Retinal pigment epithelial cell (primary cell): ENCODE measurements around the gene C22orf39.

Source experiments
- DNase-seq: peaks from one replicate; pipeline ENCODE4 v3.0.0-alpha.2; 2010; ENCODE audit warnings: low read depth
- H3K4me3 ChIP-seq: 2 replicates; pipeline ENCODE4 v1.5.1; 2011; ENCODE audit warnings: mild to moderate bottlenecking, low read length, control low read depth, moderate library complexity
- TF ChIP-seq, protein P1 (sequence below): conservative IDR thresholded peaks from 2 replicates; pipeline ENCODE4 v1.5.1; 2011; ENCODE audit warnings: low read depth, low read length, control low read depth, inconsistent platforms

Gene C22orf39

DNA sequence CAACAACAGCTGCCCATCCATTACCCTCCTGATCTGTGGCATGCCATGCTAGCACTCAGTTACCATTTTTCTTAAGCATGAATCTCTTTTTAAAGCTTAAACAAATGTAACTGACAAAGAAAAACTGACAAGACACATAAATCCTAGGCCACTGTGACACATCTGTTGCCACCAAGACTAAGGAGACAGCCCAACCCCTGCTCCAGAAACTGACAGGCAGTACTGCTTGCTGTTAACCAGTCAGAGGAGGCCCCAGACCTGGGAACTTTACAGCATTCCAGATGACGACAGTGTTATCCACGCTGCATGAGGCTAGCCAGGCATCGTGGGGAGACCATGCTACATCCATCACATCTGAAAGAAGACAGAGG is 49.8 kb downstream of the C22orf39 start:
- DNase-seq: no peak
- no peak overlapping the region for H3K4me3 ChIP-seq
- TF ChIP-seq, protein P1, sequence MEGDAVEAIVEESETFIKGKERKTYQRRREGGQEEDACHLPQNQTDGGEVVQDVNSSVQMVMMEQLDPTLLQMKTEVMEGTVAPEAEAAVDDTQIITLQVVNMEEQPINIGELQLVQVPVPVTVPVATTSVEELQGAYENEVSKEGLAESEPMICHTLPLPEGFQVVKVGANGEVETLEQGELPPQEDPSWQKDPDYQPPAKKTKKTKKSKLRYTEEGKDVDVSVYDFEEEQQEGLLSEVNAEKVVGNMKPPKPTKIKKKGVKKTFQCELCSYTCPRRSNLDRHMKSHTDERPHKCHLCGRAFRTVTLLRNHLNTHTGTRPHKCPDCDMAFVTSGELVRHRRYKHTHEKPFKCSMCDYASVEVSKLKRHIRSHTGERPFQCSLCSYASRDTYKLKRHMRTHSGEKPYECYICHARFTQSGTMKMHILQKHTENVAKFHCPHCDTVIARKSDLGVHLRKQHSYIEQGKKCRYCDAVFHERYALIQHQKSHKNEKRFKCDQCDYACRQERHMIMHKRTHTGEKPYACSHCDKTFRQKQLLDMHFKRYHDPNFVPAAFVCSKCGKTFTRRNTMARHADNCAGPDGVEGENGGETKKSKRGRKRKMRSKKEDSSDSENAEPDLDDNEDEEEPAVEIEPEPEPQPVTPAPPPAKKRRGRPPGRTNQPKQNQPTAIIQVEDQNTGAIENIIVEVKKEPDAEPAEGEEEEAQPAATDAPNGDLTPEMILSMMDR: no peak

DNA sequence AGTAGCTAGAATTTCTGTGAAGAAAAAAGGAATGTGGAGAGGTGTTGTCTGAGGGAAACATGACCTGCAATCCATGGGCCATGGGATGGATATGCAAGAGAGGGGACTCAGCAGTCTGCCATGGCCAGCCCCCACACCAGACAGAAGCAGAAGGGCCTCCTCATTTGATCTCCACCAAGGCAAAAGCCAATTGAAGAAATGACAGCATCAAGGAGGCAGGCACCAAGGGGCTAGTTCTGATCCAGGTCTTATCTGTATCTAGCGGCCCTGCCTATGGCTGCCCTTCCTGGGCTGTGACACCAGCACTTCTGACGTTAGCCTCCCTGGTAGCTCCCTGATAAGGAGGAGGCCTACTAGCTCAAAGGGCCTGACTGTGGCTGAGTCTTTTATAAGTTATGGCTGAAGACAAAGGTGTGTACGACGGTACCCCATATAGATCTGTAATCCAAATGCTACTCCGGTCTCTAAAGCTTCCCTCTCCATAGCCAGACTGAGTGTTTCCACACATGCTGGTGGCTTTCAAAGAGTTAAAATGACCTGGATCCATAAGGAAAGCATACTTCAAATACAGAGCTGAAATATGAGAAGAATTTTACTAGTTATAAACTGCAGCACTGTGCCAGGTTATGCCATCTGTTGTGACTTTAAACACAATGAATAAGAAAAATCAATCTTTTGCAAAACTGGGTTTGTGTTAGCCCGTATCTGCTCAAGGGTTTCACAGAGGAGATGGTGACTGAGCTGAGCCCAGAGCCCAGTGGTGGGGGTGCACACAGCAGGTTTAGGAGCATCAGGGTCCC is 50.4 kb downstream of the C22orf39 start:
- no peak overlapping the region for H3K4me3 ChIP-seq
- DNase-seq: no peak
- TF ChIP-seq, protein P1: no peak

DNA sequence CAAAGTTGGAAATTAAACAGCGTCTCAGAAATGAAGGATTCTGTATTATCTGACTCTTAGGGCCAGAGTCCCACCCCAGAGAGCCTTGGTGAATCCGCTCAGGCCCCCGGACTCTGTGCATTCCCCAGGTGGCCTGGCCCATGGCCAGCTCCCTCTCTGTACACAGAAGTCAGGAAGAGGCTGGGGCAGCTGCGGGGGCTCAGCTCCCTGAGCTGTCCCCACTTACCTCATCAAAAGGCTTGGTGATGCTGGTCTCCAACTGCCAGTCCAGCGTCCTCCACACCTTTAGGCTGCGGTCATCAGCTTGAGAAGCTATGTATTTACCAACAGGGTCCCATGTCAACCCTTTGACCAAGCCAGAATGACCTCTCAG is 51.0 kb downstream of the C22orf39 start:
- TF ChIP-seq, protein P1: no peak
- H3K4me3 ChIP-seq: no peak overlapping the region
- DNase-seq: no peak

DNA sequence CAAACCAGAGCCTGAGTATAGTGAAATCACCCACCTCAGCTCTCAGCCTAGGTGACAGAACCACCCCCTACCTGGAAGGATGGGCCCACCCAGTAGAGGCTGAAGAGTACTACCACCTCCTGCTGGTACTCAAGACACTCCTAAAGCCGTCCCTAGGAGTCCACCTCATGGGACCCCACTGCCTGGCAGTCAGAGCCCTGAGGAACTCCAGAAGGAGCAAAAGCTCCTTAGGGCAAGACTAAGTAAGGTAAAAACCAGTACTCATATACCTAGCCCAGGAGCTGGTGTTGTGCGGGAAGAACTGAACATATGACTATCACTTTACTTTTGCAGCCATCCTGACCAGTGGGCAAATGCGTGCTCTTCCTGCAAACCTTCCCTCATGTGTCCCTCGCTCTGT is 52.2 kb downstream of the C22orf39 start:
- no peak for DNase-seq
- TF ChIP-seq, protein P1: no peak
- H3K4me3 ChIP-seq: no peak overlapping the region

DNA sequence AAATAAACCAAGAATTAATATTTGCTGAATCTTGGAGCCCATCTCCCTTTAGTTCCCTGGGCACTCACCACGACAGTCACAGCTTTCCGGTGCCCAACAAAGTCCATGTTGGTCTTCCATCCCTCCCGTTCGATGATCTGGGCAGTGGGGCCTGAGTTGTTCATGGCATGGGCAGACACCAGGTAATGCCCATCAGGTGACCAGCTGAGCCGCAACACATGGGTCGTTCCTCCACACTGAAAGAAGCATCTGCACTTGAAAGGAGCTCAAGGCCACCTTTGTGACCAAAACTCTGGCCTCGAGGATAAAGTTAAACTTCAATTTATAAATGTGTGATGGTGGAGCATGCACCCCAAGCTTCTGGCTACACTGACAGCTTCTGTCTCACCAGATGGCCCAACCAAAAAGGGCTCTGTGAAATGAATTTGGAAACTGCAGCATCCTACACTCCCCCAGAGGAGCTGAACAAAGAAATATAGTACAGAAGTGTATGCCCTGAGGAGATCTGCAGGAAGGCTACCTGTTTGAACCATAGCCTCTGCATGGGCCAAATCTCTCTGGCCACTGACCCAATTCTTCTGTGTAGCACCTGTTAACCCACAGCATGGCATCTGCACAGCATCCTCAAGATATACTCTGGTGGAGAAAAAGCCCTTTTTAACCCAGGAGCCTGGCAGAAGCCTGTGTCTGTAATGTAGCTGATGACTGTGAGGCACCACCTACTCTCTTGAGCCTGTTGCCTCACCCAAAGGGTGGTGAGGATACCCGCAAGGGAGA is 53.0 kb downstream of the C22orf39 start:
- TF ChIP-seq, protein P1: no peak

DNA sequence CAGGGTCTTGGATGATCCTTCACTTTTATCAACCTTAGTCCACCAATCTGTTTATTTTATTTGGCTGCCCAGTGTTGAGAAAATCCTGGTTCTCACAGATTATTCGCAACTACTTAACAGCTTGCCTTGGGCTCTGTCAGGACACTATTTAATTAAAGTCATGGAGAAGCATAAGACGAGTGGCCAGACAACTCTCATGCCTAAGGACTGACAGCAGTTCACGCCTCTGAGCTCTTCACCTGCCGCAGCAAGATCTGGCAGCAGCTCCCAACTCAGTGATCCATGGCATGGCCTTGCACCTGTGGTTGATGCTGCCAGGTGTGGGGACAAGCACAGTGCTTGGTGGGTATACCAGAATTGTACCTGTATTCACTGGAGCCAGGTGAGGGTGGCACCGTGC is 53.8 kb downstream of the C22orf39 start:
- DNase-seq: no peak
- H3K4me3 ChIP-seq: no peak overlapping the region
- TF ChIP-seq, protein P1: no peak

More for the DNA sequence above, 53.0 kb downstream of the C22orf39 start:
- DNase-seq: no peak
- no peak overlapping the region for H3K4me3 ChIP-seq
